GM23338 (cell line): Measurements from ENCODE around the gene TNKS2. TPM values are rescaled to one million over a fixed set of nuclear protein-coding genes. Genes with fewer than 3 reads are reported as not detected.

Experiments
- ATAC-seq: fragments of 200-7000 bp; cut with Tn5 transposase; 3 replicates; pipeline ENCODE4 v1.9.1; 2020
- DNase-seq: peaks from one replicate; pipeline ENCODE4 v3.0.0-alpha.2; 2015; ENCODE audit warnings: low spot score
- H2AFZ ChIP-seq: fragments of 200-600 bp; sonication (generic); 2 replicates; pipeline ENCODE4 v1.8.0; 2016; ENCODE audit warnings: antibody characterized with exemption, mild to moderate bottlenecking, moderate library complexity
- H3F3A ChIP-seq: fragments of 200-600 bp; sonication (generic); replicated peaks from 2 replicates; pipeline ENCODE4 v1.8.0; 2017; ENCODE audit warnings: antibody characterized with exemption, mixed run types, low read depth
- H3K27ac ChIP-seq: fragments of 200-600 bp; sonication (generic); 2 replicates; pipeline ENCODE4 v1.6.1; 2016; ENCODE audit warnings: low read depth
- H3K27me3 ChIP-seq: fragments of 200-600 bp; sonication (generic); 2 replicates; pipeline ENCODE4 v1.8.0; 2016; ENCODE audit warnings: mild to moderate bottlenecking, mixed run types, moderate library complexity; ENCODE audit not compliant: insufficient read depth
- H3K36me3 ChIP-seq: fragments of 200-600 bp; sonication (generic); 2 replicates; pipeline ENCODE4 v1.8.0; 2016; ENCODE audit warnings: mild to moderate bottlenecking; ENCODE audit not compliant: insufficient read depth
- H3K4me1 ChIP-seq: fragments of 200-600 bp; sonication (generic); 2 replicates; pipeline ENCODE4 v1.8.0; 2016; ENCODE audit warnings: mild to moderate bottlenecking, moderate library complexity; ENCODE audit not compliant: insufficient read depth
- H3K4me2 ChIP-seq: fragments of 200-600 bp; sonication (generic); 2 replicates; pipeline ENCODE4 v1.7.1; 2017; ENCODE audit warnings: mixed run types
- H3K4me3 ChIP-seq: fragments of 200-600 bp; sonication (generic); 2 replicates; pipeline ENCODE4 v1.6.1; 2016; ENCODE audit warnings: mixed run types
- H3K79me2 ChIP-seq: fragments of 200-600 bp; sonication (generic); replicated peaks from 2 replicates; pipeline ENCODE4 v1.8.0; 2017; ENCODE audit warnings: mild to moderate bottlenecking; ENCODE audit not compliant: insufficient read depth
- H3K9me2 ChIP-seq: fragments of 200-600 bp; sonication (generic); 2 replicates; pipeline ENCODE4 v1.8.0; 2017; ENCODE audit not compliant: insufficient read depth
- H4K20me1 ChIP-seq: fragments of 200-600 bp; sonication (generic); replicated peaks from 2 replicates; pipeline ENCODE4 v1.8.0; 2017; ENCODE audit warnings: mild to moderate bottlenecking; ENCODE audit not compliant: insufficient read depth
- H3K27ac Mint-ChIP-seq: 2 replicates; pipeline ENCODE4 v1.8.0; 2020; ENCODE audit warnings: inconsistent platforms, mild to moderate bottlenecking, moderate library complexity, mixed read lengths
- H3K27me3 Mint-ChIP-seq: 3 replicates; pipeline ENCODE4 v1.8.0; 2022; ENCODE audit warnings: low read depth, mild to moderate bottlenecking, moderate library complexity, mixed read lengths, inconsistent platforms; ENCODE audit not compliant: insufficient read depth, poor library complexity
- H3K36me3 Mint-ChIP-seq: 3 replicates; pipeline ENCODE4 v1.8.0; 2021; ENCODE audit warnings: low read depth, mild to moderate bottlenecking, inconsistent platforms, moderate library complexity, mixed read lengths
- H3K4me1 Mint-ChIP-seq: 3 replicates; pipeline ENCODE4 v1.8.0; 2020; ENCODE audit warnings: mild to moderate bottlenecking, inconsistent platforms, mixed read lengths
- H3K4me3 Mint-ChIP-seq: 3 replicates; pipeline ENCODE4 v1.8.0; 2021; ENCODE audit warnings: moderate library complexity, mild to moderate bottlenecking, inconsistent platforms, mixed read lengths
- H3K9me3 Mint-ChIP-seq: 3 replicates; pipeline ENCODE4 v1.8.0; 2020; ENCODE audit warnings: moderate library complexity, mild to moderate bottlenecking, inconsistent platforms, mixed read lengths
- CREB1 ChIP-seq: fragments of 250-450 bp; sonication (Bioruptor Pico); IDR thresholded peaks from 2 replicates; pipeline ENCODE4 v1.5.0; 2020; ENCODE audit warnings: low read depth, mild to moderate bottlenecking, moderate library complexity
- EZH2phosphoT487 ChIP-seq: fragments of 200-600 bp; sonication (generic); IDR thresholded peaks from one replicate; pipeline ENCODE4 v1.8.1; 2018; ENCODE audit warnings: antibody characterized with exemption; ENCODE audit not compliant: unreplicated experiment
- JUNB ChIP-seq: IDR thresholded peaks from one replicate; pipeline ENCODE4 v1.6.1; 2016; ENCODE audit warnings: antibody characterized with exemption; ENCODE audit not compliant: unreplicated experiment
- NANOG ChIP-seq: IDR thresholded peaks from 2 replicates; pipeline ENCODE4 v1.6.1; 2016; ENCODE audit warnings: antibody characterized with exemption, borderline replicate concordance
- POLR2AphosphoS5 ChIP-seq: IDR thresholded peaks from 2 replicates; pipeline ENCODE4 v1.6.1; 2016; ENCODE audit warnings: antibody characterized with exemption, low read depth
- STAT1 ChIP-seq: IDR thresholded peaks from one replicate; pipeline ENCODE4 v1.6.1; 2016; ENCODE audit warnings: antibody characterized with exemption; ENCODE audit not compliant: unreplicated experiment
- ZNF331 ChIP-seq: fragments of 250-450 bp; sonication (Bioruptor Pico); IDR thresholded peaks from 2 replicates; pipeline ENCODE4 v1.5.0; 2020; ENCODE audit warnings: low read depth, mild to moderate bottlenecking, moderate library complexity
- polyA plus RNA-seq: library from polyadenylated mRNA; unstranded; fragments of >200 nt; fragmentation: Nextera tagmentation; extraction: Ambion mirVana; gene quantifications from 2 replicates; pipeline ENCODE4 v1.2.1, GENCODE V29; 2016
- total RNA-seq: library from RNA; depleted of rRNA; stranded (reverse); fragments of >200 nt; shearing (Covaris generic); gene quantifications from 2 replicates; pipeline ENCODE4 v1.2.3, GENCODE V29; 2014
- TF ChIP-seq, protein P1 (sequence below): IDR thresholded peaks from 2 replicates; pipeline ENCODE4 v1.6.1; 2016; ENCODE audit warnings: antibody characterized with exemption
- TF ChIP-seq, protein P2 (sequence below): IDR thresholded peaks from one replicate; pipeline ENCODE4 v1.6.1; 2018; ENCODE audit warnings: antibody characterized with exemption; ENCODE audit not compliant: unreplicated experiment
- TF ChIP-seq, protein P3 (sequence below): fragments of 250-450 bp; sonication (Bioruptor Pico); IDR thresholded peaks from 2 replicates; pipeline ENCODE4 v1.5.0; 2020; ENCODE audit warnings: mild to moderate bottlenecking, moderate library complexity

Gene TNKS2
- total and polyA plus RNA-seq, 2 experiments from 2014 or later: 23.5 to 85.5 TPM

DNA sequence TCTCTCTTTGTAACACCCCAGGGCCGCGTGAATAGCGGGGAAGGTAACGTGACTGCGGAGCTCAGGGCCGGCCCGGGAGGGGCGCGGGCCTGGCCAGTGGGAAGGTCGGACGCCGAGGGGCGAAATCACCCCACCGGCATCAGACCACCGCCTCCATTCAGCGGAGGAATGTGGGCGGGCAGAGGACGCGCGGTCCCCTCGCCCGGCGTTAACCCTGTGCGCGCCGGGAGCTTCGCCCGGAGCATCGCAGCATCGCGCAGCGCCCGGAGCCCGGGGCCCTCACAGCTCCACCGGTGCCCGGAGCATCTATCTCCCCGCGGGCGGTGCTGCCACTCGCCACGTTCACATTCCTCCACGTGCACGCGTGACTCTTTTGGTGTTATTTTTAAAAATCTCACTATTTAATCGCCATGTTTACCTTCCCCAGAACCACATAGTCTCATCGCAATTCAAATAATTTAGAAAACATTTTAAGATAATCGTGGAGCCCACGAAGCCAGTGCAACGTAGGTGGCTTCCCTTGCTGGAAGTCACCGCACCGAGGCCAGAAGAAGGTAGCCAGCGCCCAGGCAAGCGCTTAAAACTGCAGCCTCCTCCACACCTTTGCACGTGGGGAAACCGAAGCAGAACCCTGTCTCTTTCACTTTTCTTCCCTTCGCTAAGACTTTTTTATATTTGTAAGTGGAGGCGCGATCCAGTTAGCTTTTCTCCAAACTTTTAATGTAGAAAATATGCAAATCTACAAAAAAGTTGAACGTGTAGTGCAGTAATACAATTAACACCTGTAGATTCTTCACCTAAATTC, 89.2 kb downstream of the TNKS2 start:
- Mint-ChIP-seq H3K36me3 (peaks cover 4% of the 10 kb centered on the region; the same call in 2 of the 3 replicates), H3K4me1 (peaks cover 55% of the 10 kb centered on the region), H3K9me3 (no peaks in the 10 kb centered on the region; the same call in 2 of the 3 replicates), H3K4me3 (peak overlapping the region; percentile 74), H3K27me3 (peaks cover 9% of the 10 kb centered on the region), H3K27ac (peak overlapping the region; percentile 99)
- Histone ChIP-seq H3K27me3 (no peaks in the 10 kb centered on the region), H3F3A (peaks cover 15% of the 10 kb centered on the region; the same call in 1 of the 2 replicates), H3K9me2 (peaks cover 13% of the 10 kb centered on the region; the same call in 1 of the 2 replicates), H3K4me1 (peaks cover 46% of the 10 kb centered on the region), H3K79me2 (no peaks in the 10 kb centered on the region), H4K20me1 (no peaks in the 10 kb centered on the region), H2AFZ (no peak overlapping the region), H3K4me3 (peak overlapping the region; percentile 43), H3K27ac (peak overlapping the region; percentile 99), H3K36me3 (no peaks in the 10 kb centered on the region), H3K4me2 (peak overlapping the region; percentile 69)
- DNase-seq (peak; percentile 97), ATAC-seq (peak; percentile 91)
- TF ChIP-seq, protein P1, sequence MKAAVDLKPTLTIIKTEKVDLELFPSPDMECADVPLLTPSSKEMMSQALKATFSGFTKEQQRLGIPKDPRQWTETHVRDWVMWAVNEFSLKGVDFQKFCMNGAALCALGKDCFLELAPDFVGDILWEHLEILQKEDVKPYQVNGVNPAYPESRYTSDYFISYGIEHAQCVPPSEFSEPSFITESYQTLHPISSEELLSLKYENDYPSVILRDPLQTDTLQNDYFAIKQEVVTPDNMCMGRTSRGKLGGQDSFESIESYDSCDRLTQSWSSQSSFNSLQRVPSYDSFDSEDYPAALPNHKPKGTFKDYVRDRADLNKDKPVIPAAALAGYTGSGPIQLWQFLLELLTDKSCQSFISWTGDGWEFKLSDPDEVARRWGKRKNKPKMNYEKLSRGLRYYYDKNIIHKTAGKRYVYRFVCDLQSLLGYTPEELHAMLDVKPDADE: no peak
- TF ChIP-seq NANOG: no peak; the same call in 1 of the 2 replicates
- TF ChIP-seq, protein P2, sequence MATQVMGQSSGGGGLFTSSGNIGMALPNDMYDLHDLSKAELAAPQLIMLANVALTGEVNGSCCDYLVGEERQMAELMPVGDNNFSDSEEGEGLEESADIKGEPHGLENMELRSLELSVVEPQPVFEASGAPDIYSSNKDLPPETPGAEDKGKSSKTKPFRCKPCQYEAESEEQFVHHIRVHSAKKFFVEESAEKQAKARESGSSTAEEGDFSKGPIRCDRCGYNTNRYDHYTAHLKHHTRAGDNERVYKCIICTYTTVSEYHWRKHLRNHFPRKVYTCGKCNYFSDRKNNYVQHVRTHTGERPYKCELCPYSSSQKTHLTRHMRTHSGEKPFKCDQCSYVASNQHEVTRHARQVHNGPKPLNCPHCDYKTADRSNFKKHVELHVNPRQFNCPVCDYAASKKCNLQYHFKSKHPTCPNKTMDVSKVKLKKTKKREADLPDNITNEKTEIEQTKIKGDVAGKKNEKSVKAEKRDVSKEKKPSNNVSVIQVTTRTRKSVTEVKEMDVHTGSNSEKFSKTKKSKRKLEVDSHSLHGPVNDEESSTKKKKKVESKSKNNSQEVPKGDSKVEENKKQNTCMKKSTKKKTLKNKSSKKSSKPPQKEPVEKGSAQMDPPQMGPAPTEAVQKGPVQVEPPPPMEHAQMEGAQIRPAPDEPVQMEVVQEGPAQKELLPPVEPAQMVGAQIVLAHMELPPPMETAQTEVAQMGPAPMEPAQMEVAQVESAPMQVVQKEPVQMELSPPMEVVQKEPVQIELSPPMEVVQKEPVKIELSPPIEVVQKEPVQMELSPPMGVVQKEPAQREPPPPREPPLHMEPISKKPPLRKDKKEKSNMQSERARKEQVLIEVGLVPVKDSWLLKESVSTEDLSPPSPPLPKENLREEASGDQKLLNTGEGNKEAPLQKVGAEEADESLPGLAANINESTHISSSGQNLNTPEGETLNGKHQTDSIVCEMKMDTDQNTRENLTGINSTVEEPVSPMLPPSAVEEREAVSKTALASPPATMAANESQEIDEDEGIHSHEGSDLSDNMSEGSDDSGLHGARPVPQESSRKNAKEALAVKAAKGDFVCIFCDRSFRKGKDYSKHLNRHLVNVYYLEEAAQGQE: peak; percentile 16
- TF ChIP-seq POLR2AphosphoS5: peak; percentile 51; the same call in 1 of the 2 replicates
- TF ChIP-seq JUNB: no peak
- peak; percentile 68; the same call in 1 of the 2 replicates for TF ChIP-seq CREB1 (CRISPR knock-in tag)
- TF ChIP-seq, protein P3, sequence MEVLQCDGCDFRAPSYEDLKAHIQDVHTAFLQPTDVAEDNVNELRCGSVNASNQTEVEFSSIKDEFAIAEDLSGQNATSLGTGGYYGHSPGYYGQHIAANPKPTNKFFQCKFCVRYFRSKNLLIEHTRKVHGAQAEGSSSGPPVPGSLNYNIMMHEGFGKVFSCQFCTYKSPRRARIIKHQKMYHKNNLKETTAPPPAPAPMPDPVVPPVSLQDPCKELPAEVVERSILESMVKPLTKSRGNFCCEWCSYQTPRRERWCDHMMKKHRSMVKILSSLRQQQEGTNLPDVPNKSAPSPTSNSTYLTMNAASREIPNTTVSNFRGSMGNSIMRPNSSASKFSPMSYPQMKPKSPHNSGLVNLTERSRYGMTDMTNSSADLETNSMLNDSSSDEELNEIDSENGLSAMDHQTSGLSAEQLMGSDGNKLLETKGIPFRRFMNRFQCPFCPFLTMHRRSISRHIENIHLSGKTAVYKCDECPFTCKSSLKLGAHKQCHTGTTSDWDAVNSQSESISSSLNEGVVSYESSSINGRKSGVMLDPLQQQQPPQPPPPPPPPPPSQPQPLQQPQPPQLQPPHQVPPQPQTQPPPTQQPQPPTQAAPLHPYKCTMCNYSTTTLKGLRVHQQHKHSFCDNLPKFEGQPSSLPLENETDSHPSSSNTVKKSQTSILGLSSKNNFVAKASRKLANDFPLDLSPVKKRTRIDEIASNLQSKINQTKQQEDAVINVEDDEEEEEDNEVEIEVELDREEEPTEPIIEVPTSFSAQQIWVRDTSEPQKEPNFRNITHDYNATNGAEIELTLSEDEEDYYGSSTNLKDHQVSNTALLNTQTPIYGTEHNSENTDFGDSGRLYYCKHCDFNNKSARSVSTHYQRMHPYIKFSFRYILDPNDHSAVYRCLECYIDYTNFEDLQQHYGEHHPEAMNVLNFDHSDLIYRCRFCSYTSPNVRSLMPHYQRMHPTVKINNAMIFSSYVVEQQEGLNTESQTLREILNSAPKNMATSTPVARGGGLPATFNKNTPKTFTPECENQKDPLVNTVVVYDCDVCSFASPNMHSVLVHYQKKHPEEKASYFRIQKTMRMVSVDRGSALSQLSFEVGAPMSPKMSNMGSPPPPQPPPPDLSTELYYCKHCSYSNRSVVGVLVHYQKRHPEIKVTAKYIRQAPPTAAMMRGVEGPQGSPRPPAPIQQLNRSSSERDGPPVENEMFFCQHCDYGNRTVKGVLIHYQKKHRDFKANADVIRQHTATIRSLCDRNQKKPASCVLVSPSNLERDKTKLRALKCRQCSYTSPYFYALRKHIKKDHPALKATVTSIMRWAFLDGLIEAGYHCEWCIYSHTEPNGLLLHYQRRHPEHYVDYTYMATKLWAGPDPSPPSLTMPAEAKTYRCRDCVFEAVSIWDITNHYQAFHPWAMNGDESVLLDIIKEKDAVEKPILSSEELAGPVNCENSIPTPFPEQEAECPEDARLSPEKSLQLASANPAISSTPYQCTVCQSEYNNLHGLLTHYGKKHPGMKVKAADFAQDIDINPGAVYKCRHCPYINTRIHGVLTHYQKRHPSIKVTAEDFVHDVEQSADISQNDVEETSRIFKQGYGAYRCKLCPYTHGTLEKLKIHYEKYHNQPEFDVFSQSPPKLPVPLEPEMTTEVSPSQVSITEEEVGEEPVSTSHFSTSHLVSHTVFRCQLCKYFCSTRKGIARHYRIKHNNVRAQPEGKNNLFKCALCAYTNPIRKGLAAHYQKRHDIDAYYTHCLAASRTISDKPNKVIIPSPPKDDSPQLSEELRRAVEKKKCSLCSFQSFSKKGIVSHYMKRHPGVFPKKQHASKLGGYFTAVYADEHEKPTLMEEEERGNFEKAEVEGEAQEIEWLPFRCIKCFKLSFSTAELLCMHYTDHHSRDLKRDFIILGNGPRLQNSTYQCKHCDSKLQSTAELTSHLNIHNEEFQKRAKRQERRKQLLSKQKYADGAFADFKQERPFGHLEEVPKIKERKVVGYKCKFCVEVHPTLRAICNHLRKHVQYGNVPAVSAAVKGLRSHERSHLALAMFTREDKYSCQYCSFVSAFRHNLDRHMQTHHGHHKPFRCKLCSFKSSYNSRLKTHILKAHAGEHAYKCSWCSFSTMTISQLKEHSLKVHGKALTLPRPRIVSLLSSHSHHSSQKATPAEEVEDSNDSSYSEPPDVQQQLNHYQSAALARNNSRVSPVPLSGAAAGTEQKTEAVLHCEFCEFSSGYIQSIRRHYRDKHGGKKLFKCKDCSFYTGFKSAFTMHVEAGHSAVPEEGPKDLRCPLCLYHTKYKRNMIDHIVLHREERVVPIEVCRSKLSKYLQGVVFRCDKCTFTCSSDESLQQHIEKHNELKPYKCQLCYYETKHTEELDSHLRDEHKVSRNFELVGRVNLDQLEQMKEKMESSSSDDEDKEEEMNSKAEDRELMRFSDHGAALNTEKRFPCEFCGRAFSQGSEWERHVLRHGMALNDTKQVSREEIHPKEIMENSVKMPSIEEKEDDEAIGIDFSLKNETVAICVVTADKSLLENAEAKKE (CRISPR knock-in tag): no peak
- no peak for TF ChIP-seq STAT1
- TF ChIP-seq ZNF331 (CRISPR knock-in tag): no peak
- no peak for TF ChIP-seq EZH2phosphoT487
